Panc1 (cell line): ENCODE measurements around the gene FBXW11. TPM values are rescaled to one million over a fixed set of nuclear protein-coding genes. Genes with fewer than 3 reads are reported as not detected.
A peak's percentile ranks its signal among the peaks of the same experiment; 100 is the strongest.

Experiments used
- ATAC-seq: fragments of 200-7000 bp; cut with Tn5 transposase; 2 replicates; pipeline ENCODE4 v1.9.1; 2020; ENCODE audit warnings: mild to moderate bottlenecking, moderate library complexity
- BruUV-seq: library from RNA; stranded (reverse); fragments of 400-500 nt; replicated peaks from 2 replicates; lab custom pipeline; 2021; lab: Mats Ljungman, UMichigan
- CTCF ChIA-PET: fragments of 300-600 bp; sonication (Branson Sonifier 250); formaldehyde crosslinking; loops from one replicate; lab custom pipeline; 2022; ENCODE audit warnings: antibody characterized with exemption; lab: Charles Lee
- POLR2A ChIA-PET: fragments of 300-600 bp; sonication (Branson Sonifier 250); formaldehyde crosslinking; loops from one replicate; lab custom pipeline; 2022; ENCODE audit warnings: antibody characterized with exemption; lab: Charles Lee
- DNase-seq: peaks from one replicate; pipeline ENCODE4 v3.0.0-alpha.2; 2010; ENCODE audit warnings: low read depth, low spot score
- H3K27ac ChIP-seq: 2 replicates; pipeline ENCODE4 v1.5.1; 2011; ENCODE audit warnings: mild to moderate bottlenecking, low read length, inconsistent platforms
- H3K27me3 ChIP-seq: fragments of 200-500 bp; sonication (Bioruptor generic); 2 replicates; pipeline ENCODE4 v1.6.0; 2014; ENCODE audit warnings: low read length, inconsistent platforms; ENCODE audit not compliant: control insufficient read depth, insufficient read depth
- H3K36me3 ChIP-seq: fragments of 200-500 bp; sonication (Bioruptor generic); 2 replicates; pipeline ENCODE4 v1.5.1; 2014; ENCODE audit warnings: inconsistent platforms, mild to moderate bottlenecking, low read length, moderate library complexity; ENCODE audit not compliant: control insufficient read depth, insufficient read depth
- H3K4me1 ChIP-seq: 2 replicates; pipeline ENCODE4 v1.5.1; 2011; ENCODE audit warnings: inconsistent platforms, mild to moderate bottlenecking, low read length, moderate library complexity; ENCODE audit not compliant: control insufficient read depth, insufficient read depth
- H3K4me3 ChIP-seq, 2 experiments: 2 replicates each; pipeline ENCODE4 v1.5.1; 2011 to 2012; ENCODE audit warnings: low read depth in 2 of 2, low read length in 2 of 2, mild to moderate bottlenecking in 2 of 2, inconsistent platforms in 1 of 2, moderate library complexity in 1 of 2
- H3K9me3 ChIP-seq: fragments of 200-500 bp; sonication (Bioruptor generic); 2 replicates; pipeline ENCODE4 v1.5.1; 2014; ENCODE audit warnings: low read depth, mild to moderate bottlenecking, inconsistent platforms, low read length, moderate library complexity; ENCODE audit not compliant: control insufficient read depth, insufficient read depth
- CTCF ChIP-seq: fragments of 450-650 bp; IDR thresholded peaks from 2 replicates; pipeline ENCODE4 v1.5.1; 2017; ENCODE audit warnings: mild to moderate bottlenecking
- POLR2AphosphoS5 ChIP-seq: IDR thresholded peaks from 2 replicates; pipeline ENCODE4 v1.6.1; 2012; ENCODE audit warnings: mild to moderate bottlenecking, low read depth, low read length, moderate library complexity
- REST ChIP-seq, 2 experiments: IDR thresholded peaks; 2 replicates each; pipeline ENCODE4 v1.6.1; 2011 to 2012; ENCODE audit warnings: low read depth in 2 of 2, control low read depth in 1 of 2, low read length in 1 of 2, mild to moderate bottlenecking in 1 of 2, moderate library complexity in 1 of 2; ENCODE audit not compliant: insufficient read depth in 1 of 2
- SIN3A ChIP-seq: IDR thresholded peaks from 2 replicates; pipeline ENCODE4 v1.6.1; 2012; ENCODE audit warnings: low read depth, mild to moderate bottlenecking, low read length, moderate library complexity, borderline replicate concordance; ENCODE audit not compliant: insufficient read depth
- TCF7L2 ChIP-seq: IDR thresholded peaks from 2 replicates; pipeline ENCODE4 v1.6.1; 2011; ENCODE audit warnings: mild to moderate bottlenecking, low read depth, low read length, inconsistent platforms
- in situ Hi-C: cut with HindIII; loops from 2 replicates; pipeline ENCODE4 v1.10.0; 2016; ENCODE audit warnings: low sequenced_read_pairs, low pct_unique_long_range_greater_than_20kb
- intact Hi-C: fragments of 100-400 bp; cut with micrococcal nuclease; formaldehyde crosslinking; loops from one replicate; pipeline ENCODE4 v1.10.0; 2022; ENCODE audit not compliant: unreplicated experiment
- total RNA-seq: library from RNA; stranded (reverse); gene quantifications from one replicate; pipeline ENCODE4 v1.2.1, GENCODE V29; 2021; ENCODE audit not compliant: unreplicated experiment

FBXW11 gene
- total RNA-seq, 1 experiment from 2014 or later = 111 TPM

- ChIA-PET CTCF (no interaction called here), POLR2A (no interaction called here)
- H3K27me3 ChIP-seq = no peaks in the 10 kb centered on the region
- no peak for ATAC-seq
- H3K4me3 ChIP-seq = no peak overlapping the region
- TF ChIP-seq POLR2AphosphoS5 = no peak
- no peak for TF ChIP-seq SIN3A
- TF ChIP-seq CTCF = no peak
- no peak for TF ChIP-seq TCF7L2
- no peak for TF ChIP-seq REST (IDR thresholded peaks at IDR 0.05; ENCODE audit: insufficient read depth in 1 of 2, low read depth in 2 of 2, low read length in 1 of 2)
- no peak for DNase-seq
- peaks cover 31% of the 10 kb centered on the region for H3K4me1 ChIP-seq
- BruUV-seq = no TSS peak
- no peaks in the 10 kb centered on the region for H3K36me3 ChIP-seq
- intact Hi-C loops = no loop called here
- peak overlapping the region; percentile 72 for H3K27ac ChIP-seq
- H3K9me3 ChIP-seq = no peaks in the 10 kb centered on the region
- in situ Hi-C loops = no loop called here
These were observed 66.5 kb downstream of the FBXW11 start for GRCh38 chr5:171939951-171940350.

- ATAC-seq (no peak), DNase-seq (no peak)
- intact Hi-C loops = no loop called here
- no peaks in the 10 kb centered on the region for H3K36me3 ChIP-seq
- H3K27ac ChIP-seq = no peak overlapping the region
- in situ Hi-C loops = no loop called here
- CTCF ChIA-PET = no interaction called here
- H3K4me3 ChIP-seq = no peak overlapping the region
- H3K4me1 ChIP-seq = peaks cover 26% of the 10 kb centered on the region
- BruUV-seq = no TSS peak
- H3K27me3 ChIP-seq = no peaks in the 10 kb centered on the region
- no peaks in the 10 kb centered on the region for H3K9me3 ChIP-seq
- TF ChIP-seq REST (IDR thresholded peaks at IDR 0.05; ENCODE audit: insufficient read depth in 1 of 2, low read depth in 2 of 2, low read length in 1 of 2) (no peak), SIN3A (no peak), POLR2AphosphoS5 (no peak), CTCF (no peak), TCF7L2 (no peak)
- POLR2A ChIA-PET = no interaction called here
These were observed 68.1 kb downstream of the FBXW11 start for GRCh38 chr5:171938358-171938757.
